Measurements from ENCODE around the gene ZNF12.
"Not testable (repeated sequence)": the region's sequence is repeated elsewhere in the genome, so short reads cannot be mapped to it uniquely, and the experiment has no call there.

The ZNF12 gene

DNA sequence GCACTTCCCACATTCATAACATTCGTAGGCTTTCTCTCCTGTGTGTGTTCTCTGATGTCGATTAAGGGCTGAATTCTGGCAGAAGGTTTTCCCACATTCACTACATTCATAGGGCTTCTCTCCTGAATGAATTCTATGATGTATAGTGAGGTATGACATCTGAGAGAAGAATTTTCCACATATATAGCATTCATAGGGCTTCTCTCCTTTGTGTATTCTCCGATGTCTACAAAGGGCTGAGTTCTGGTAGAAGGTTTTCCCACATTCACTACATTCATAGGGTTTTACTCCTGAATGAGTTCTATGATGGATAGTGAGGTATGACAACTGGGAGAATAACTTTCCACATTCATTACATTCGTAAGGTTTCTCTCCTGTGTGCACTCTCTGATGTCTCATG, 15.6 kb downstream of the ZNF12 start:
- DNase-seq (ENCODE audit: low read depth), result no peak

DNA sequence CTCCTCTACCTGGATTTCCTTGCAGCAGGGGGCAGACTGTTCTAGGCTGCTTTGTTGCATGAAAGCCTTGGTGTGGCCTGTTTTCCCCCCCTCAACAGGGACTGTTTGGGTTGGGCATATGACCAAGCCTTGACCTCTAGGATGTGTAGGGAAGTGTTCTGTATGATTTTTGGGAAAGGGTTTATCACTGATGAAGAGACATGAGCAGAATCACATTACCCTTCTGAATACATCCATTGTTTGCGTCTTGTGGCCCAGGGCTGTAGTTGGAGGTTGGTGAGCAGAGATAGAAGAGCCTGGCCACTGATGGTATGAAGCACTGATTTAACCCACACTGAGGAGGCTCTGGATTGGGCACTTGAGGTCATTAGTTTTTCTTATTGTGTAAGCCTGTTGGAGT, 26.6 kb downstream of the ZNF12 start:
- DNase-seq (ENCODE audit: low read depth), result no peak

GRCh38 chr7:6675807-6676405, 30.8 kb downstream of the ZNF12 start:
- peak; percentile 17 for DNase-seq (ENCODE audit: low read depth)

- DNase-seq (ENCODE audit: low read depth), result not testable (repeated sequence)
Observed at GRCh38 chr7:6670851-6671250, 35.9 kb downstream of the ZNF12 start.

DNA sequence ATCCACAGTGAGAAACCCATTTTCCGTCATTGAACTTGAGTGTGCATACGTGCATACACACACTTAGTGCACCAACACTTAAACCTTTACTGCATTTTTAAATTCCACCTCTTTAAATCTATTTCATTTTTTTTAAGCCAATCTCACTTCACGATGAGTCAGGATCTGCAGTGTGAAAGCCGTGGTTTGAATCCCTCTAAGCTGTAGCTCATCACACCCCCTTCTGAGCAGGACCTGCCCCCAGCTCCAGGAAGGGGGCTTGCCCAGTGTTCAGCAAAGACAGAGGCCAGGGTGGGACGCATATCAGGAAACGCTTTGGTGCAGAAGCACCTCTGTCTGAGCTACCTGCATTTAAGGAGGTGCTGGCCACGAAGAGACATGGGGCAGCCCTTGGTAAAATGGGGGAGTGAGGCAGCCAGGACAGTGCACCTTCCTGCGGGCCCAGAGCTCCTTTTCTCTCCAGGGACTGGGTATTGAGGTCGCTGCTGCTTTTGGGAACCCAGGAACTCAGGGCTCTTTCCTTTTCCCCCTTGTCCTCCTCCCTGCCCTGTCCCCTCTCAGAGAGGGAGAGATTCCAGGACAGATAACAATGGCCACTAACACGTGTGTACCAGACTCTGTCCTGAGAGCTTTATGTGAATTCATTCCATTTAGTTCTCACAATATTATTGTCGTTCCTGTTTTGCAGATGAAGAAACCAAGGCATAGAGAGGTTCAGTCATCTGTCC, 48.0 kb downstream of the ZNF12 start:
- DNase-seq (ENCODE audit: low read depth), result no peak

DNA sequence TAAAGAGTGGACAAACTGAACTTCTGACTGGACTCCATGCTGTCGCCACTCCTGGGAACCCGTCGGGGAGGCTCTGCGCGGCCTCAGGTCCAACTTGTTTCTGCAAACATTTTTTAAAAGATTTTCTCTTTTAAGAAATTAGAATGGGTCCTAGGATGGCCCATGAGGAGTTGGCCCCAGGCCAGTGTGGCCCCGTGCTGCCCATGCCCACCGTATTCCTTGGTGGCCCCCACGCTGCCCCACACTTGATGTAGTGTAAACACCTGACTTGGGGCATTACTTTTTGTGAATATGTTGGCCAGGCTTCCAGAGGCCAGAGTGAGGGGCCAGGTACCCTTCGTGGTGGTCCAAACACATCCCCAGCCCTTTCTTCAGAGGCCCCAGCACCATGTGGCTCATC, 50.3 kb downstream of the ZNF12 start:
- DNase-seq (ENCODE audit: low read depth), result no peak

- DNase-seq (ENCODE audit: low read depth), result no peak
Observed at GRCh38 chr7:6655636-6656385, 50.9 kb downstream of the ZNF12 start.

GRCh38 chr7:6654842-6655610, 51.7 kb downstream of the ZNF12 start:
- no peak for DNase-seq (ENCODE audit: low read depth)

DNA sequence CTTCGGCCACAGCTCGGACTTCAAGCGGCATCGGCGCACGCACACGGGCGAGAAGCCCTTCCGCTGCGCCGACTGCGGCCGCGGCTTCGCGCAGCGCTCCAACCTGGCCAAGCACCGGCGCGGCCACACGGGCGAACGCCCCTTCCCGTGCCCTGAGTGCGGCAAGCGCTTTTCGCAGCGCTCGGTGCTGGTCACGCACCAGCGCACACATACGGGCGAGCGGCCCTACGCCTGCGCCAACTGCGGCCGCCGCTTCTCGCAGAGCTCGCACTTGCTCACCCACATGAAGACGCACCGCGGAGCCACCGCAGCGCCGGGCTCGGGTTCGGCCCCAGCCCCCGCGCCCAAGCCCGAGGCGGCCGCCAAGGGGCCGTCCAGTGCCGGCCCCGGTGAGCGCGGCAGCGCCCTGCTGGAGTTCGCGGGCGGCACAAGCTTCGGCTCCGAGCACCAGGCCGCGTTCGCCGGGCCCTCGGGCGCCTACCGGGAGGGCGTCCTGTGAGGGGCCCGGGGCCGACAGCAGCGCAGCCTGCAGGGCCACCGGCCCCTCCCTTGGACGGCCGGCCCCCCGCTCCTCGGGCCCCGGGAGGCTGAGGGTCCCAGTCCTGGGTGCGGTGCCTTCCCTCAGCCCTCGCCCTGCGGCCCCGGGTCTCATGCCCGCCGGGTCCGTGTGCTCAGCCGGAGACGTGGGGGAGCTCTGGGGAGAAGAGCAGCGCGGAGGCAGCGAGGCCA, 52.5 kb downstream of the ZNF12 start:
- no peak for DNase-seq (ENCODE audit: low read depth)

DNA sequence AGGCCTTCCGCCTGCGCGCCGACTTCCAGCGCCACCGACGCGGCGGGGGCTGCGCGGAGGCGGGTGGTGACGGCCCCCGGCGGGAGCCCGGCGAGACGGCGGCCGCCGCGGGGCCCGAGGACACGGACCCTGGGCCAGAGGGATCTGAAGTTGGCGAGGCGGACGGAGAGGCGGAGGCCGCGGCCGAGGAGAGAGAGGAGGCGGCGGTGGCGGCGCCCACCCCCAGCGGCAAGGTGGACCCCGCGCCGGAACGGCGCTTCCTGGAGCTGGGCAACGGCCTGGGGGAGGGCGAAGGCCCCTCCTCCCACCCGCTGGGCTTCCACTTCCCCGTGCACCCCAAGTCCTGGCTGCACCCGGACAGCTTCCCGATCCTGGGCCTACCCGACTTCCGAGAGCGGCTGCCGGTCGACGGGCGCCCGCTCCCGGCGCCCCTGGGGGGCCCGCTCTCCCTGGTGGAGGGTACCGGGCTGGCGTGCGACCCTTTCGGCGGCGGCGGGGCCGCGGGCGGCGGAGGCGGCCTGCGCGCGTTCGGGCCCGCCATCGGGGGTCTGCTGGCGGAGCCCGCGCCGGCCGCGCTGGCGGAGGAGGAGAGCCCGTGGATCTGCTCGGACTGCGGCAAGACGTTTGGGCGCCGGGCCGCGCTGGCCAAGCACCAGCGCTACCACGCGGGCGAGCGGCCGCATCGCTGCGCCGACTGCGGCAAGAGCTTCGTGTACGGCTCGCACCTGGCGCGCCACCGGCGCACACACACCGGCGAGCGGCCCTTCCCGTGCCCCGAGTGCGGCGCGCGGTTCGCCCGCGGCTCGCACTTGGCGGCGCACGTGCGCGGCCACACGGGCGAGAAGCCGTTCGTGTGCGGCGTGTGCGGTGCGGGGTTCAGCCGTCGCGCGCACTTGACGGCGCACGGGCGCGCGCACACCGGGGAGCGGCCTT, 53.4 kb downstream of the ZNF12 start:
- DNase-seq (ENCODE audit: low read depth), result no peak

- no peak for DNase-seq (ENCODE audit: low read depth)
Observed at GRCh38 chr7:6652446-6653011, 54.2 kb downstream of the ZNF12 start.

DNA sequence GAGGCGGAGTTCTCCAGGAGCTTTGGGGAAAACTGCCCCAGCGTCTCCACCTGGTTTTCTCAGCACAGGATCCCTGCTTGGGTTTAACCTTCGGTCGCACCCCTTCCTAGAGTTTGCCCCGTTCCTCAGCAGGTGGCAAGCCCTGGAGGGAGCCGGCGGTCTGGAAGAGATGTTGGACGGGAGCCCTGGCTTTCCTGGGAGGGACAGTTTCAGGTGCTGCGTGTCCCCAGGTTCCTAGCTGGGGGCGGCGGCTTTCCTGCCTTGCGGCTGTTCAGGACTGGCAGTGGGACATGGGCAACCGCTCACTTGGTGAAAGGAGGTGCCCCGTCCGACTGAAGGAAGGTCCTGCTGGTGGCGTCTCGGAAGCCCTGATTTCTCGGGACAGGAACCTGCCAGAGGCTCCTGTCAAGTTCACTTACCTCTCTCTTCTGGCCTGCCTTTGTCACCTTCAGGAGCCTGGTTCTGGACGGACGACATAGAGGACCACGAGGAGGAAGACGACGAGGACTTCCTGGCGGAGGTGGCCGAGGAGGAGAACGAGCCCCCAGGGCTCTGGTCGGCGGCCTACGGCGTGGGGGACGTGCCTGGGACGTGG, 54.8 kb downstream of the ZNF12 start:
- no peak for DNase-seq (ENCODE audit: low read depth)

- DNase-seq (ENCODE audit: low read depth), result no peak
Observed at GRCh38 chr7:6650521-6651011, 56.2 kb downstream of the ZNF12 start.

GRCh38 chr7:6650086-6650485, 56.7 kb downstream of the ZNF12 start:
- DNase-seq (ENCODE audit: low read depth), result no peak

GRCh38 chr7:6649241-6649961, 57.3 kb downstream of the ZNF12 start:
- DNase-seq (ENCODE audit: low read depth), result no peak

GRCh38 chr7:6648815-6649104, 58.0 kb downstream of the ZNF12 start:
- DNase-seq (ENCODE audit: low read depth), result no peak

GRCh38 chr7:6648066-6648814, 58.5 kb downstream of the ZNF12 start:
- DNase-seq (ENCODE audit: low read depth), result no peak

- DNase-seq (ENCODE audit: low read depth), result no peak
Observed at GRCh38 chr7:6647541-6647940, 59.2 kb downstream of the ZNF12 start.

DNA sequence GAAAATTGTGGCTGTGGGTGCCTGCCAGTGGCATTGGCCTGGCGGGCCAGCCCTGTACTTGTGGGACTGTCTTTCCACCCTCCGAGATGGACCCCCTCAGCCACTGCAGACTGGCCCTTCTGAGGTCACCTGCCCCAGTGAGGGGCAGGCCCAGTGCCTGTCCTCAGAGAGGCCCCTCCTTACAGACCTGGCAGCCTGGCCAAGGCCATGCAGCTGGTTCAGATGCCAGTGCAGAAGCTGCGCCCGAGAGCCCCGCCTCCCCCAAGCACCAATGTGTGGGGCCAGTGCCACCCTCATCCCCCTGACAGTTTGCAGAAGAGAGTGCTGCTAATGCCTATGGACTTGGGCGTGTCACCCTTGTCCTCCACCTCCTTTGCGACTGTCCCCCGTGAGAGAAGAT, 59.7 kb downstream of the ZNF12 start:
- DNase-seq (ENCODE audit: low read depth), result no peak
